Left lung (tissue), 10 donors: Measurements from ENCODE around the gene DNAAF3. TPM values are rescaled to one million over a fixed set of nuclear protein-coding genes. Genes with fewer than 3 reads are reported as not detected.
"Not testable (repeated sequence)": the region's sequence is repeated elsewhere in the genome, so short reads cannot be mapped to it uniquely, and the experiment has no call there.

Experiments used
- ATAC-seq: fragments of 200-7000 bp; cut with Tn5 transposase; one replicate; pipeline ENCODE4 v1.9.1; 2020; ENCODE audit warnings: moderate library complexity
- DNase-seq, 4 donors: peaks; one replicate each; pipeline ENCODE4 v3.0.0-alpha.2; 2013 to 2020
- H3K27ac ChIP-seq, 2 donors: fragments of 200-600 bp; sonication (generic) in 1 of 2; one replicate each; pipeline versions ENCODE4 v1.5.0 to v1.8.0; 2020 to 2021
- H3K27me3 ChIP-seq, 2 donors: fragments of 200-600 bp; sonication (generic) in 1 of 2; one replicate each; pipeline versions ENCODE4 v1.5.0 to v1.8.0; 2020 to 2021
- H3K36me3 ChIP-seq, 2 donors: fragments of 200-600 bp; sonication (generic) in 1 of 2; one replicate each; pipeline versions ENCODE4 v1.5.0 to v1.8.0; 2020 to 2021
- H3K4me1 ChIP-seq, 2 donors: fragments of 200-600 bp; one replicate each; pipeline ENCODE4 v1.8.0; 2021
- H3K4me3 ChIP-seq, 2 donors: fragments of 200-600 bp; sonication (generic) in 1 of 2; one replicate each; pipeline versions ENCODE4 v1.5.0 to v1.8.0; 2020 to 2021; ENCODE audit warnings: mild to moderate bottlenecking in 1 of 2
- H3K9me3 ChIP-seq, 2 donors: fragments of 200-600 bp; sonication (generic) in 1 of 2; one replicate each; pipeline versions ENCODE4 v1.5.0 to v1.8.0; 2020 to 2021
- CTCF ChIP-seq, 2 donors: fragments of 200-600 bp; sonication (generic) in 1 of 2; IDR thresholded peaks; one replicate each; pipeline versions ENCODE4 v1.5.0 to v1.8.0; 2021; ENCODE audit warnings: antibody characterized with exemption in 2 of 2
- intact Hi-C, 2 donors: fragments of 100-400 bp; cut with DNase I; formaldehyde crosslinking; loops; one replicate each; pipeline versions ENCODE4 v1.11.2 to v1.14.2; 2022
- polyA plus RNA-seq, 6 donors: library from polyadenylated mRNA; unstranded; fragments of 120-200 nt; gene quantifications; one replicate each; pipeline ENCODE4 v1.2.1, GENCODE V29; 2013; ENCODE audit not compliant: insufficient read length in 6 of 6
- total RNA-seq, 2 donors: library from RNA; stranded (reverse); fragmentation: NEBNext Ultra II Directional; extraction: Animal tissue kit (Norgen Biotek cat#: 25700); gene quantifications; one replicate each; pipeline ENCODE4 v1.2.1, GENCODE V29; 2021
- donor health status: DM: no; HTN: yes; CAD: no.
- donor health status: DM: no; HTN: no; CAD: no.

DNAAF3 gene
- total and polyA plus RNA-seq, 8 donors = 0.76 to 11.0 (median 5.4) TPM

- H3K4me1 ChIP-seq = peaks cover 0 to 9% of the 10 kb centered on the region in 2 donors
- no peaks in the 10 kb centered on the region for H3K9me3 ChIP-seq
- intact Hi-C loops = no loop called here
- H3K36me3 ChIP-seq = no peaks in the 10 kb centered on the region
- no peak for ATAC-seq
- TF ChIP-seq CTCF (IDR thresholded peaks at IDR 0.05) = no peak
- no peak overlapping the region for H3K27ac ChIP-seq
- H3K27me3 ChIP-seq = peaks cover 50 to 90% of the 10 kb centered on the region in 2 donors
- DNase-seq = no peak
- no peak overlapping the region for H3K4me3 ChIP-seq
Observed at GRCh38 chr19:55158423-55158822, 8.0 kb downstream of the DNAAF3 start.

GRCh38 chr19:55157064-55157908 lies 9.1 kb downstream of the DNAAF3 start, which contains the start of gene TNNI3:
Gene TNNI3, minus strand, starts transcription at chr19:55157732. Its CDS starts 143 bp downstream, at chr19:55157589.
- DNase-seq = peak in 1 of 4 donors; percentile 60
- H3K27ac ChIP-seq = no peak within 1 kb of the TSS
- H3K9me3 ChIP-seq = no peaks in the 10 kb centered on the region
- peaks cover 45 to 87% of the 10 kb centered on the region in 2 donors for H3K27me3 ChIP-seq
- peaks cover 0 to 9% of the 10 kb centered on the region in 2 donors for H3K4me1 ChIP-seq
- TF ChIP-seq CTCF (IDR thresholded peaks at IDR 0.05) = no peak
- ATAC-seq = no peak
- no peak within 1 kb of the TSS for H3K4me3 ChIP-seq
- no peaks in the 10 kb centered on the region for H3K36me3 ChIP-seq
- intact Hi-C loops = no loop called here

- TF ChIP-seq CTCF (IDR thresholded peaks at IDR 0.05) = no peak
- no peak overlapping the region for H3K4me3 ChIP-seq
- intact Hi-C loops = no loop called here
- H3K9me3 ChIP-seq = peaks cover 0 to 3% of the 10 kb centered on the region in 2 donors
- no peak overlapping the region for H3K27ac ChIP-seq
- H3K36me3 ChIP-seq = no peaks in the 10 kb centered on the region
- peak in 1 of 4 donors; percentile 78 for DNase-seq
- H3K4me1 ChIP-seq = peaks cover 0 to 9% of the 10 kb centered on the region in 2 donors
- ATAC-seq = peak; percentile 36
- peaks cover 37 to 78% of the 10 kb centered on the region in 2 donors for H3K27me3 ChIP-seq
Observed at GRCh38 chr19:55156202-55157063, 10.0 kb downstream of the DNAAF3 start.

GRCh38 chr19:55155784-55156183 lies 10.6 kb downstream of the DNAAF3 start:
- ATAC-seq, H3K27ac ChIP-seq, H3K36me3 ChIP-seq, intact Hi-C loops, H3K4me1 ChIP-seq, H3K9me3 ChIP-seq, H3K4me3 ChIP-seq, DNase-seq: not testable (repeated sequence)
- H3K27me3 ChIP-seq = peaks cover 30 to 72% of the 10 kb centered on the region in 2 donors

GRCh38 chr19:55153652-55154264 lies 12.7 kb downstream of the DNAAF3 start:
- peak in 1 of 4 donors; percentile 47 for DNase-seq
- no peak for TF ChIP-seq CTCF (IDR thresholded peaks at IDR 0.05)
- H3K36me3 ChIP-seq = no peaks in the 10 kb centered on the region
- intact Hi-C loops = no loop called here
- H3K4me1 ChIP-seq = peaks cover 0 to 9% of the 10 kb centered on the region in 2 donors
- H3K9me3 ChIP-seq = peaks cover 0 to 3% of the 10 kb centered on the region in 2 donors
- ATAC-seq = no peak
- H3K27me3 ChIP-seq = peaks cover 33 to 67% of the 10 kb centered on the region in 2 donors
- H3K27ac ChIP-seq = no peak overlapping the region
- no peak overlapping the region for H3K4me3 ChIP-seq
